GM15510 (cell line): ENCODE results near the gene ARHGEF17.

ENCODE experiments used
- POLR2A ChIP-seq: IDR thresholded peaks from 3 replicates; pipeline ENCODE4 v1.6.1; 2011; ENCODE audit warnings: borderline replicate concordance; ENCODE audit not compliant: insufficient read length; ENCODE audit errors: extremely low read depth

Gene ARHGEF17

DNA sequence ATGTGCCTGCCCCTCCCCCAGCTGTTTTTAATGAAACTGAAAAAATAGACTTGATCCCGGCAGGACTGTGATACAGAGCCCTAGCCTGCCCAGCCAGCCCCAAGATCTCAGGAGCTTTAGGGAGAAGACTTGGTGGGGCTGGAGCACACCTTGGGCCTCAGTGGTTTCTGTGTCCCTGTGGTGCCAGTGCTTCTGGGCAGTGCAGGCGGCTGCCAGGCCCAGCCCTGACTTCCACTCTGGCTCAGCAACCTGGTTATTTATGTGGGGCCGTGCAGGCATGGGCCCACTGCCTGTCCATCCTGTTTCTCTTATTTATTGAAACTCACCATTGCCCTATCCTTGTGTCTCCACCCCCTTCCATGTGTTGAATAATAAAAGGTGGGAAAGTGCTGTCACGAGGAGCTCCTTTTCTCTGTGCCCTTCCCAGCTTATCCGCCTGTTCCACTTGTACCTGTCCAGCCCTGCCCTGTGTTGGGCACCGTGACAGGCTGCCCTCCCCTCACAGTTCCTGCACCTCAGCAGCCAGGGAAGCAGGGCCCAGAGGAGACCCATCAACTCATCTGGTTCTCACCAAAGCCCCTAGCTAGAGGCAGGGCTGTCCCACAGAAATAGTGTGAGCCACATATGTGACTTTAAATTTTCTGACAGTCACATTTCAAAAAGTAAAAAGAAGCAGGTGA lies 88.3 kb downstream of the ARHGEF17 start:
- TF ChIP-seq POLR2A: no peak

DNA sequence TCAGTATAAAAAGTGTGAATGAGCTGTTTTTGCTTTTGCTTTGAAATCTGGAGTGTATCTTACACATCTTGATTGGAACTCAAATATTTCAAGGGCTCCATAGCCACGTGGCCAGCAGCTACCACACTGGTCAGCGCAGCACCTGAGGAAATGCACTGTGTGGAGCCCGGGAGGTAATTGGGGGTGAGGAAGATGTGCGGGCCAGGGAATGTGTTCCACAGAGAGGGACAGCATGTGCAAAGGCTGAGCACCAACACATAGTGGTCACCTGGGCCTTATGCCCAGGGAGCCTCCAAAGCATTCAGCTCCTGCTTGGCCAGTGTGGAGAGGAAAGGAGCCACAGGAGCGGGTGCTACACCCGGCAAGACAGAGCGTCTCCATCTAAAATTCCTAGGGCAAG lies 88.9 kb downstream of the ARHGEF17 start:
- no peak for TF ChIP-seq POLR2A

DNA sequence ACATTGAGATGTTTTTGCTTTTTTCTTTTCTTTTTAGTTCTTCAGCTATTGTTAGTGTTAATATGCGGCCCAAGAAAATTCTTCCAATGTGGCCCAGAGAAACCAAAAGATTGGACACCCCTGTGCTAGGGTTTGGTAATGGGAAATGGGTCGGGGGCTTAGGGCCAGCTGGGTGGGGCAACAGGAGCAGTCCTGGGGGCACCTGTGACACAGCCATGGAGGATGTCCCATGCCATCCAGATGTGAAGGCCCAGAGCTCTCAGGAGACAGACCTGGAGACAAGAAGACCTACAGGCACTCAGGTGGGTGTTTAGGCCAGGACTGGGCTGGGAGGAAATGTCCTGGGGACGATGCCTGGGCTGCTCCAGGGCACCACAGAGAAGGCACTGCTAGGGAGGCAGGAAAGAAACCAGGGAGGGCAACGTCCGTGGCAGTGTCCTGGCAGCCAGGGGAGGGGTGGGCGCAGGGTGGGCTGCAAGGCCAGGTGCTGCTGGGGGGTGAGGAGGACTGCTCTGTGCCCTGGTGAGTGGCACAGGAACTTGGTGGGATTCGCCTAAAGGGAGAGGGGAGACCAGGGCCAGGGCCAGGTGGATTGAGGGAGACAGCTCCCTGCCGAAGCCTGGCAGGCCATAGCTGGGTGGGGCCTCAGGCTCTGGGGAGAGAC lies 89.5 kb downstream of the ARHGEF17 start:
- no peak for TF ChIP-seq POLR2A

DNA sequence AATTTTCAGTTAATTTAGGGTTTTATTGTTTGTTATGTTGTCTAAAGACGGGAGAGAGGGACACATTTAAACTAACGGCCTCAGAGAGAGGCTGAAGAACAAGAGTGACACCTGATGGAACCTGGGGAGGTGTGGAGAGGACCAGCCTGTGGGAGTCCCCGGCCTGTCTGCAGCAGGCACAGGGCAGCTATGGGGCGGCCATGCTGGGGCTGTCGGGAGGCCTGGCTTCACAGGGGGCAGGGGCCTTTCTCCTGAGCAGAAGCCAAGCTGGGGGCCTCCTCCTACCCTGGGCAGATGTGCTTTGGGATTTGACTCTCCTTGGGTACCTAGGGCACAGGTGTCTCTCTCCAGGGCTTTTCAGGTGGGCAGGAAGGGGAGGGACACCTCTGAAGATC lies 90.1 kb downstream of the ARHGEF17 start:
- TF ChIP-seq POLR2A: no peak

DNA sequence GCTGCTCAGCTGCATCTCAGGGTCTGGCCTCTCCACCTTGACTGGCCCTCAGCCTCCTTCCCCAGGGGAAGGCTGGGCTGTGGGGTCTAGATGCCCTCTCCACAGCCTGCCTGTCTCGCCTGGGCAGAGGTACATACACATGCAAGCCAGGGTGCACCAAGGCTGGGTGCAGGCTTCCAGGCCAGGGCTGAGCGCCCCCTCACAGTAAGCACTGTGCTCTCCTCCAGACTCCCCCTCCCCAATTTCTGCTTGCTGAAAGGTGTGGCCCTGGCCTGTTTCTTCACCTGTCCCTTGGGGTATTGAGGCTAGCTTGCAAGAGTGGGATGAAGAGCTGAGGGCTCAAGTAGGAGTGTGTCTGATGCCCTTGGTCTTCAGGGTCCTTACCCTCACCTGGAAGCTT lies 90.6 kb downstream of the ARHGEF17 start:
- no peak for TF ChIP-seq POLR2A

GRCh38 chr11:73399159-73399590 lies 91.1 kb downstream of the ARHGEF17 start:
- TF ChIP-seq POLR2A: no peak

GRCh38 chr11:73399636-73400035 lies 91.6 kb downstream of the ARHGEF17 start:
- no peak for TF ChIP-seq POLR2A

GRCh38 chr11:73400293-73400692 lies 92.2 kb downstream of the ARHGEF17 start:
- no peak for TF ChIP-seq POLR2A

DNA sequence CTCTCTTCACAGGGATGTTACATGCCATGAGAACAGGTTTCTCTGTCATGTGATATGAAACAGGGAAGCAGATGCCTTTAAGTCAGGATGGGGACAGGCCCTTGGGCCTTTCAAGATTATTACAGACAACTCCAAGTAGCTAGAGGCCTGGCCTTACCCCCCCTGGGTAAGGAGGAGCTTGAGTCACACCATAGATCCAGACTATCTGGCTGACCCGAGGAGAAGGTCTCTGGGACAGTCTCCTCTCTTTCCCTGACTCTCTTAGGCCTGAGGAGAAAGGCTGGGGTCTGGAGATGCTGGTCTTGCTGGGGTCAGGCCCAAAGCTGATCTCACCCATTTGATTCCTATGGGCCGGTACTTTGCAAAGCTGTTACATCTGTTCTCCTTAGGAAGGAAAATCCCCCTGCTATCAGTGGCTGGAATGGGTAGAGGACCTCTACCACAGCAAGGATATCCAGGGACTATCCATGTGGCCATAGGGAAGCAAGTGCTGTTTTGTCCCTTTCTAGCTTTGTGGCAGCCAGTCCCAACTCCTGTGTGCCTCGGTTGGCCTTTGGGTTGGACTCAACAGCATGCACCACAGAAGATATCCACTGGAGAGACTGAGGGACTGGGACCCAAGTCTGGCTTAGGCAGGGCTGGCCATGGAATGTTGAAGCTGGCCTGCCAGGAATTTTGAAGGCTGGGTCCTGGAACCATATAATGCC lies 93.3 kb downstream of the ARHGEF17 start:
- TF ChIP-seq POLR2A: no peak

DNA sequence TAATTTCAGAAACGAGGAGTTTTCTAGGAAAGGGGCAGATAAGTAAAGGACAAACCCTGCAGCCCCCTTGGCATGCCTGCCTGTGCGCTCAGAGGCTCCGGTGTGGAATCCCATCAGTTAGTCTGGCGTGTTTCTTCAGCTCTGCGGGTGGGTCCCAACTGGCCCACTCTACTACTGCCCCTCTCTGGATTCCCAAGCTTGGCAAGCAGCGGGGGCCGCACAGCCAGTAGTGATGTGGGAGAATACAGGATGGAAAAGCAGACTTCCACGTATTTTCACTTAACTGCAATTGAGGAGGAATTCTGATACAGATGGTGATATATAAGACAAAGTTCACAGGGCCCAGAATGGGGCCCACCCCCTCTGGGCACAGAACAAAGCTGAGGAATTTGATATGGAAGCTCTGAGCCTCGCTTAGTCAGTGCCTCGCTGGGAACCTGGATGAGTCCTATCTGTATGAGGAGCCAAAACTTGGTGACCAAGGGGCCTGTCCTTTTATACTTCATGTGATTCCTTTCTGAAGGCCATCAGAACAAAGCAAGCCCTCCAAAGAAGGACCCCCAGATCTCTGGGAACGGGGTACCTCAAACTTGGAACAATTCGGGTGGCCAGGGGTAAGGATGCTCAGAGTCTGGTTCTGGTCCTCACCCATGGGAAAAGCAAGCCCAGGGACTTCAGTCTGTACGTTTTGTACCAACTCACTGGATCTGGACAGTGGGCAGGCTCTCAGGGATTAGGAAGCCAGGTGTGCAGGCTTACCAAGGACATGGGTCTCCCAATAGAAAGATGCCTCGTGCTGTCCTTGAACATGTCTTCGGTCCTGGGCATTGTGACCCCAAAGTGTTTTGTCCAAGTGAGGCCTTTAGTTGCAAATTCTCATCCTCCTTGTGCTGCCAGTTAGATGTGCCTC lies 94.1 kb downstream of the ARHGEF17 start:
- TF ChIP-seq POLR2A: no peak

GRCh38 chr11:73402834-73403185 lies 94.7 kb downstream of the ARHGEF17 start:
- TF ChIP-seq POLR2A: no peak

- no peak for TF ChIP-seq POLR2A
Measured at GRCh38 chr11:73403541-73403940, 95.5 kb downstream of the ARHGEF17 start.

DNA sequence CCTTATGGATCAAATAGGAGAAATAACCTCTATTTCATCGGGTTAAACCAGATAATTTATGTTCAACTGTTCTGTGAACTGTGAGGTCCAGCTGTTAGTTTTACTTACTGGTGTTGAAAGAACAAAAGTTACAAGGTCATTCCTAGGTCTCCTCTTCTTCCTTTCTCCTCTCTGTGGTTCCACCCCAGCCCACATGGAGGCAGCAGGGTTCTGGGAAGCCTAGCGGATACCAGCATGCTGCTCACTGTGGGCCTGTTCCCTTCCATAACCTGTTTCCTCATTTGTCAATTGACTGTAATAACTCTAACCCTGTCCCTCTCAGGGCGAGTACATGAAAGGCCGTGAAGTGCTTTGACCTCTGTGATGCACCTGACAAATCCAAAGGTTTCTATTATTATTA lies 96.0 kb downstream of the ARHGEF17 start:
- TF ChIP-seq POLR2A: no peak

GRCh38 chr11:73404506-73405145 lies 96.5 kb downstream of the ARHGEF17 start:
- TF ChIP-seq POLR2A: no peak

DNA sequence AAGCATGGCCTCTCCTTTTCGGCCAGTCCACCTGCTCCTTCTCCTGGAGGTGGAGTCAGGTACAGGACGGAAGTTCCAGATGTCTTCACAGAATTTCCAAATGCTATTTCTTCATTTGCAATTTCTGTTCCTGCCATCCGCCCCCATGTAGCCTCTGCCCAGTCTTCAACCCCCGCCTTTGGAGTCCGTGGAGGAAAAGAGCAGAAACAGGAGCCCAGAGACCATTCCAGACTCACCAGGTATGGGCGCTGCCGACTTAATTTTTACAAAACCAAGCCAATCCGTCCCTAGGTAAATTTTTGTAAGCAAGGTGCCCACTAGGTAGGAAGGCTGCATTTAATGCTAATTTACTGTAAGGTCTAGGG lies 97.1 kb downstream of the ARHGEF17 start:
- no peak for TF ChIP-seq POLR2A

DNA sequence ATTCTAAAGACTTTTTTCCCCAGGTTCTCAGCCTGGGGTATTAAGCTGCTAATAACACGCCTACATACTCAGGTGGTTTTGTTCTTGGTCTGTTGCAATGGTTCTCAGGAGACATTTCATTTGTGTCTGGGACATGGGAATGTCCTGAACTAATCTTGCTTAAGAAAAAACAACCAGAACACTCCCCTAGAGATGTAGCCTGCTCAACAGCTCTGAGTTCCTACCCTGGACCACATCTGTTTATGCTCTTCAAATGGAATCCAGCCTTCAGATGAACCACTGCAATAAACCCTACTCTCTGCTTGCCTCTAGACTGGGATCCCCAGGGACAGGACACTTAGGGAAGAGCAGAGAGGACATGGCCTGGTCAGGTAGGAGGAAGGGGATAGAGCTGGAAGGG lies 98.1 kb downstream of the ARHGEF17 start:
- TF ChIP-seq POLR2A: no peak

DNA sequence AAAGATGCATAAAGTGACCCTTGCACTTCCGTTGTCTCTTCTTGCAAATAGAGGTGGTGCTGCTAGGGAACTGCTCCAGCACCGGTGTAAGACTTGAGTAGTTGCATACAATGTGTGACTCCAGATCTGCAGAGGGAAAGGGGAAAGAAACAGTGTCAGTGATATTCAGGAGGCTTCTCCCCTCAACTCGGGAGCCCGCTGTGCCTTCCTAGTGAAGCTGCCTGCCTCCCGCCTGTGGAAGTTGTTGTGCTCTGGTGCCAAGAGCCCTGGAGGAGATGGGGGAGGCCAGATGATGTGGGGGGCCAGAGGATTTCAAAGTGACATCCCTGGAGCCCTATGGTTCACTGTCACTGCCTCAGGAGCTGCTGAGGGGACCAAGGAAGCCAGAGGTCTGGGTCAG lies 98.5 kb downstream of the ARHGEF17 start:
- no peak for TF ChIP-seq POLR2A
